Astrocyte of the cerebellum (primary cell): ENCODE measurements around the gene GKAP1.
"Not testable (repeated sequence)": the region's sequence is repeated elsewhere in the genome, so short reads cannot be mapped to it uniquely, and the experiment has no call there.

Experiments
- DNase-seq: peaks from one replicate; pipeline ENCODE4 v3.0.0-alpha.2; 2011; ENCODE audit warnings: low read depth
- H3K4me3 ChIP-seq: 2 replicates; pipeline ENCODE4 v1.5.1; 2011; ENCODE audit warnings: mild to moderate bottlenecking, low read depth, low read length, moderate library complexity
- in situ Hi-C: cut with HindIII; loops from 2 replicates; pipeline ENCODE4 v1.10.0; 2017; ENCODE audit warnings: low sequenced_read_pairs
- TF ChIP-seq, protein P1 (sequence below): IDR thresholded peaks from 2 replicates; pipeline ENCODE4 v1.5.1; 2012; ENCODE audit warnings: low read length, low read depth, moderate library complexity, mild to moderate bottlenecking; ENCODE audit errors: missing control alignments

The GKAP1 gene

DNA sequence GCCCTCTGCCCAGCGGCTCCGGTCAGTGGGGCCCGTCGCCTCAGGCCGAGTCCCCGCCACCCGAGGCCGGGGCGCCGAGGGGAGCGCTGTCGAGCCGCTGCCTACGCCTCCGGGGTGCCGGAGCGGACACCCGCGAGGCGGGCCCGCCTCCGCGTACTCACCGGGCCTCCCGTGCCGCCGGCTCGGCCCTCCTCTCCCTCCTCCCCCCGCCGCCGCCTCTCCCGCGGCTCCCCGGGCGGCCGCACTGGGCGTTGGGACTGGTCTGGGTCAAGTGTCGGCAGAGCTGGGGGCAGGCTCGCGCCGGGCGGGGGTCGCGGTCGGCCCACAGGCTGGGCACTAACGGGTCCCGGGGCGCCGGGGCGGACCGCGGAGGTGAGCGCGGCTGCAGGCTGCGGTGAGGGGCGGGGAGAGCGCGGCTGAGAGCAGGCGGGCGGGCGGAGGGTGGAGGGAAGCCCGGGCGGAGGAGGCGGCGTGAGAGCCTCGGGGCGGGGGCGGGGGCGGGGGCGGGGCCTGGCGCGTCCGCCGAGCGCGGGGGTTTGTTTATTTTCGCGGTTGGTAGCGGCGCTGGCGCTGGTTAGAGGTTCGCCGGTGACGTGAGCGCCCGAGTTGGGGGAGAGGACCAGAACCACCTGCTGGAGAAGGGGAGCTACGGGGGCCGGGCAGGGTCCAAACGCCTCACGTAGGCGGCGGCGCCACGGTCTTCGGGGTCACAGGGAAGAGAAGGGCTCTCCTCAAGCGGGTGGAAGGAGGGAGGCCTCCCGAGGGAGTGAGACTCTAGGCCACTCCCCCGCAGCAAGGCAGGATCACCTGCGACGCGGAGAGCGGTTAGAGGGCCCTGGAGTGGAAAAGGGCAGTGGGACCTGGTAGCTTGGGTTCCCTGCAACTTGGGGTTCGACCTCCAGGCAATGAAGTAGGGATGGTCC is at the start of gene GKAP1:
TSS of gene GKAP1 (minus strand) at position 414 of the 923 bp plus-strand sequence. CDS start 11,252 bp downstream, outside the sequence.
- DNase-seq = peak; percentile 31
- in situ Hi-C loops = not testable (repeated sequence)

DNA sequence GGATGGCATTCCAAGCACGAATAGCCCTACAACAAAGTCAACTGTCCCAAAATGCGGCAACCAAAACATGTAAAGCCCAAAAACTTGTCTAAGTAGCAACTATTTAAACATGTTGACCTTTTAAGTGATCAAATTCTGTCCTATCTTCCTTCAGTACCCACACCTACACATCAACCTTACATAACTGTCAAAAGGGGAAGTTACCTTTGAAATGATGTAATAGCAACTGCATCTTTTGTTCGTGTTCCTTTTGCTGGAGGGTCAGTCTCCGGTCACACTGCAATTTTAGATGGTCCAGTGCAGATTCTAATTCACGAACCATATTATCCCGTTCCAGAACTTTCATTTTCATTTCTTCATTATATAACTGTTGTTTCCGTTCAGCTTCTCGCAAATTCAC is 32.3 kb upstream of the GKAP1 start:
- DNase-seq, in situ Hi-C loops, H3K4me3 ChIP-seq: not testable (repeated sequence)

More for the DNA sequence above, at the start of gene GKAP1:
- peak within 1 kb of the TSS; percentile 51 for H3K4me3 ChIP-seq

DNA sequence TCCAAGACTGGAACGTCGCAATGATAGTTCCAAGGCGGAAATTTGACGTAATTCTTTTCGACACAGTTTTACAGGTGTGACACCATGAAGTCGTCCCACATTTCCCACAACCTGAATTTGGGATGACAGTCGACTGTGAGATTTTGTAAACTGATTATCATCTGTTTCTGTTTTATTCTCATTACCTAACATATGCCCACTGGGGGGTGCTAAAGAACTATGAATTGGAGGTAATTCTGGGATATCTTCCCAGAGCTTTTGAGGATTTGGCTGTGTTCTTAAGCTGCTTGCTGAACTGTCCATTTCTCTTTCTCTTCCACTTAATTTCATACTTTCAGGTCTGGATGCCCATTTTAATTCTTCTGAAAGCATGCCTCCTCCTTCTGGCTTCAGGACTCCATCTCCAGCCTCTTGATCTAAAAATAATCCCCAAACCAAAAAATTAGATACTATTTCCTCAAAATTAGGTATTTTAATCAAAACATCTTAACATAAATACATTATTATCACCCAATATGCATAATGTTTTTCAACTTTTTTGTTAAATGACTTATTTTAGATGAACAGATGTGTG is 19.6 kb upstream of the GKAP1 start:
- H3K4me3 ChIP-seq, in situ Hi-C loops, DNase-seq: not testable (repeated sequence)

DNA sequence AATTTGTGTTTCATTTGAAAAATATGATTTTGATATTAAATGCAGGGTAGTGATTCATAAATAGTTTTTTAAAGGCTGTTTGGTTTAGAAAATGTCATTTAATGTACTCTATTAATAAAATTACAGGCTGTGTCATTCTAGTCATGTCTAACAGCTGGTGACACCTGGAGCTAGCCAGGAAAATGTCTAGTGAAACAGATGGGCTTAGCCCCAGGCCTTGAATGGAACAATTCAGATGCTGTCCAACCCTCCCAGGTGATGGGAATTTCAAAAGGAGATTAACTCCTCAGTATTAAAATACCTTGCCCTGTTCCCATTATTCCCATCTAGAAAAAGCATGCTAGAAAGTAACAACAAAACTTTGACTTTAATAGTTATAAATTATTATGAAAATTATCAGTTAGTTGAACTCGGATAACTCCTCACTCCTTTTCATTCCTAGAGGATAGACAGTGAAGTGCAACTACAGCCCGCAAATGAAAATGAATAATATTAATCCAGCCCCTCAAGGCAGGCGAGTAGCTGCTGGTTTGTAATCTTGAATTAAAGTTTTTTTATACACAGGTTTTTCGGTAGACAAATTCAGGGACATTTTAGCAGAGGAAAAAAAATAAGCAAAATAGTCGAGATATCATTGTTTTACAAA is 13.0 kb upstream of the GKAP1 start:
- DNase-seq, H3K4me3 ChIP-seq, in situ Hi-C loops: not testable (repeated sequence)

DNA sequence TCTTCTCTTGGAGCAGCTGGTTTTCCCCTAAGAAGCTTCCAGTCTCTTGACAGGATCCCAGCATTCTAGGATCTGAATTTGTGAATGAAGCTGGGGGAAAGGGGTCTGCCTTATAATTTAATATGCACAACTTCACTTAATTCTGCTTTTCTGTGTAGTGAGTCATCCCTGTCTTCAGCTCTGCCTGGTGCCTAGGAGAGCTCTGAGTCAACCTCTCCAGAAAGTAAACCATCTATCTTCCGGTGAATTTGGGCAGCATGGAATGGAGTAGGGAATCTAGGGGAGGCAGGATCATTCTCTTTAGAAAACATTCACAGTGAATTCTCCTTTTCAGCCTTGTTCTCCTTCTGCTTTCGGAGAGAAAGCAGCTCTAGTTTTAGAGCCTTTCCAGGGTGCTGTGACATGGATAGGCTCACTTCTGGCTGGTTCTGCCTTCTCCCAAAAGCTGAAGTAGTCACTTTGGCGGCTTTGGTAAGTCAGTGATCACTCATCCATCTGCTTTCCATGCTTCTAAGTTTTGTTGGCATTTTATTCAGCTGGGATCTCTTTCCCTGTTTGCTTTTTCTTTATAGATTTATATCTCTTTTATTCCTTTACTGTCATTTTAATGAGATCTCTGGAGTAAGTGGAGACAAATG is 7.5 kb upstream of the GKAP1 start:
- in situ Hi-C loops, H3K4me3 ChIP-seq: not testable (repeated sequence)
- peak; percentile 15 for DNase-seq

DNA sequence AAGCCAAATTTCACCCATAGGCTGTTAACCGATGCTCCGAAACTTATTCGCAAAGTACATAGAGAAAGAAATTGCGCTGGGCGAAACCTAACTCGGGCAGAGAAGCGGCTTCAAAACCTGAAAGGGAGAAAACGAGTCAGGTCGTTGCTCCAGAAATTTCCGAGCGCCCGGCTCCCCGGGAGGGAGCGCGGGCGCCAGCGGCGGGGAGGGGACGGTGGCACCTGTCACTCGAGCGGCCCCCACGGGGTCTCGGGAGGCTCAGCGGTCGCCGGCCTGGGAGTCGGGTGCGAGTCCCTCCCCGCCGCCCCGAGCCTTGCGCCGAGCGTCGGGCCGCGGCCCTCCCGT is 586 bp downstream of the GKAP1 start:
- DNase-seq, in situ Hi-C loops: not testable (repeated sequence)
- H3K4me3 ChIP-seq = peak overlapping the region; percentile 51

DNA sequence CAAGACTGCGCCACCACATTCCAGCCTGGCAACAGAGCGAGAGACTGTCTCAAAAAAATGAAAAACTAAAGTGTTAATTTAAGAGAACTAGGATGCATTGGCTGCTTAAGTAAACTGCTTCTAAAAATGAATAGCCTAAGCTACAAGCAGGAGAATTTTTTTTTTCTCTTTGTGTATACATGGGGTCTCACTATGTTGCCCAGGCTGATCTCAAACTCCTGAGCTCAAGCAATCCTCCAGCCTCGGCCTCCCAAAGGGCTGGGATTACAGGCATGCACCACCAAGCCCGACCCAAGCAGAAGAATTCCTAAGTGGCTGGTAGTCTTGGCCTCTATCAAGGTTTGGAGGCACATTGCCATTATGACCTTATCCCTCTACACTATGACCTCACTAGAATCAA is 2.4 kb downstream of the GKAP1 start:
- in situ Hi-C loops, H3K4me3 ChIP-seq, DNase-seq: not testable (repeated sequence)

DNA sequence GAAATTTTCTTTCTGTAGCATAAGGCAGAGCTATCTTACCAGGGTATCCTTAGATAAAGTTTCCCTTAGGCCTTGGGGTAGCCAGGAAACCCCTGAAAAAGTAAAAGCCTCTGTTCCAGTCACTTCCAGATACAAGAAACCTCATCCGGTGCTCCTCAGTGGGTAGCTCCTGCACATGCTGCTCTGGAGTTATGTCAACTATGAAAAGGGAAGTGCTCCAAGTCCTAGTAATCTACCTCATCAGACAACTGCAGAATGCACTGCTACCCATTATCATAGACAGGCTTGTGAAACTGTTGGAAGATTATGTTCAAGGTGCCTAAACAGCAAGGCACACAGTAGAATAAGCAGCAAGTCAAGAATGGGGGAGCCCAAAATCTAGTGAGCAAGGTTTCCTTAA is 8.4 kb downstream of the GKAP1 start:
- in situ Hi-C loops, H3K4me3 ChIP-seq: not testable (repeated sequence)

DNA sequence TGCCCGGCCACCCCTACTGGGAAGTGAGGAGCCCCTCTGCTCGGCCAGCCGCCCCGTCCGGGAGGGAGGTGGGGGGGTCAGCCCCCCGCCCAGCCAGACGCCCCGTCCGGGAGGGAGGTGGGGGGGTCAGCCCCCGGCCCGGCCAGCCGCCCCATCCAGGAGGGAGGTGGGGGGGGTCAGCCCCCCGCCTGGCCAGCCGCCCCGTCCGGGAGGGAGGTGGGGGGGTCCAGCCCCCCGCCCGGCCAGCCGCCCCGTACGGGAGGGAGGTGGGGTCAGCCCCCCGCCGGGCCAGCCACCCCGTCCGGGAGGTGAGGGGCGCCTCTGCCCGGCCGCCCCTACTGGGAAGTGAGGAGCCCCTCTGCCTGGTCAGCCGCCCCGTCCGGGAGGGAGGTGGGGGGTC is 13.1 kb downstream of the GKAP1 start:
- in situ Hi-C loops, DNase-seq, H3K4me3 ChIP-seq: not testable (repeated sequence)

More for the DNA sequence above, 8.4 kb downstream of the GKAP1 start:
- DNase-seq = not testable (repeated sequence)

DNA sequence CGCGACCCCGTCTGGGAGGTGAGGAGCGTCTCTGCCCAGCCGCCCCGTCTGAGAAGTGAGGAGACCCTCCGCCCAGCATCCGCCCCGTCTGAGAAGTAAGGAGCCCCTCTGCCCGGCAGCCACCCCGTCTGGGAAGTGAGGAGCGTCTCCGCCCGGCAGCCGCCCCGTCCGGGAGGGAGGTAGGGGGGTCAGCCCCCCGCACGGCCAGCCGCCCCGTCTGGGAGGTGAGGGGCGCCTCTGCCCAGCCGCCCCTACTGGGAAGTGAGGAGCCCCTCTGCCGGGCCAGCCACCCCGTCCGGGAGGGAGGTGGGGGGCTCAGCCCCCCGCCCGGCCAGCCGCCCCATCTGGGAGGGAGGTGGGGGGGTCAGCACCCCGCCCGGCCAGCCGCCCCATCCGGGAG is 13.6 kb downstream of the GKAP1 start:
- DNase-seq, H3K4me3 ChIP-seq, in situ Hi-C loops: not testable (repeated sequence)

DNA sequence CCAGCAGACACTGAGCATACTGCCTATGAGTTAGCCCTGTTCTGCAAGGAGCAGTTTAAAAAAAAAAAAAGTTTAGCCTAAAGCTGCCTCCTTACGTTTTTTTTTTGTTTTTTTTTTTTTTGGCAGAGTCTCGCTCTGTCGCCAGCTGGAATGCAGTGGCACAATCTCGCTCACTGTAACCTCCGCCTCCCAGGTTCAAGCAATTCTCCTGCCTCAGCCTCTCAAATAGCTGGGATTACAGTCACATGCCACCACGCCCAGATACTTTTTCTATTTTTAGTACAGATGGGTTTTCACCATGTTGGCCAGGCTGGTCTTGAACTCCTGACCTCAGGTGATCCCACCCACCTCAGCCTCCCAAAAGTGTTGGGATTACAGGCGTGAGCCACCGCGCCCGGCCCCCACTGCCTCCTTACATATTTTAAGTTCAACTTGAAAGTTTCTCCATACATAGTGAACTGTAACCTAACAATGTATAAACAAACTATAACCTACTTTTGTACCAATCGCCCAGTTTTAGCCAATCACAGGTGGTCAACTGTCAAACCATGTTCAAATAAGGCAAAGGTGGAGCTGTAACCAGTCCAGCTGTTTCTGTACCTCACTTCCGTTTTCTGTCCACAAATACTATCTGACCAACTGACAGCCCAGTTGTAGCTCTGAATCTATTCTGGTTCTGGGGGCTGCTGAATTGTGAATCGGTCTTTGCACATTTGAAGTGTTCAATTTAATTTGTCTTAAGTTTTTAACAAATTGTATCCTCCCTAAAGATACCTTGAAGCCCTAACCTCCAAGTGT is 17.1 kb downstream of the GKAP1 start:
- in situ Hi-C loops = no loop called here
- TF ChIP-seq, protein P1, sequence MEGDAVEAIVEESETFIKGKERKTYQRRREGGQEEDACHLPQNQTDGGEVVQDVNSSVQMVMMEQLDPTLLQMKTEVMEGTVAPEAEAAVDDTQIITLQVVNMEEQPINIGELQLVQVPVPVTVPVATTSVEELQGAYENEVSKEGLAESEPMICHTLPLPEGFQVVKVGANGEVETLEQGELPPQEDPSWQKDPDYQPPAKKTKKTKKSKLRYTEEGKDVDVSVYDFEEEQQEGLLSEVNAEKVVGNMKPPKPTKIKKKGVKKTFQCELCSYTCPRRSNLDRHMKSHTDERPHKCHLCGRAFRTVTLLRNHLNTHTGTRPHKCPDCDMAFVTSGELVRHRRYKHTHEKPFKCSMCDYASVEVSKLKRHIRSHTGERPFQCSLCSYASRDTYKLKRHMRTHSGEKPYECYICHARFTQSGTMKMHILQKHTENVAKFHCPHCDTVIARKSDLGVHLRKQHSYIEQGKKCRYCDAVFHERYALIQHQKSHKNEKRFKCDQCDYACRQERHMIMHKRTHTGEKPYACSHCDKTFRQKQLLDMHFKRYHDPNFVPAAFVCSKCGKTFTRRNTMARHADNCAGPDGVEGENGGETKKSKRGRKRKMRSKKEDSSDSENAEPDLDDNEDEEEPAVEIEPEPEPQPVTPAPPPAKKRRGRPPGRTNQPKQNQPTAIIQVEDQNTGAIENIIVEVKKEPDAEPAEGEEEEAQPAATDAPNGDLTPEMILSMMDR = no peak
- H3K4me3 ChIP-seq = no peak overlapping the region

More for the DNA sequence above, 17.1 kb downstream of the GKAP1 start:
- DNase-seq = no peak
